ENCODE results near the gene F13A1.

The F13A1 gene

DNA sequence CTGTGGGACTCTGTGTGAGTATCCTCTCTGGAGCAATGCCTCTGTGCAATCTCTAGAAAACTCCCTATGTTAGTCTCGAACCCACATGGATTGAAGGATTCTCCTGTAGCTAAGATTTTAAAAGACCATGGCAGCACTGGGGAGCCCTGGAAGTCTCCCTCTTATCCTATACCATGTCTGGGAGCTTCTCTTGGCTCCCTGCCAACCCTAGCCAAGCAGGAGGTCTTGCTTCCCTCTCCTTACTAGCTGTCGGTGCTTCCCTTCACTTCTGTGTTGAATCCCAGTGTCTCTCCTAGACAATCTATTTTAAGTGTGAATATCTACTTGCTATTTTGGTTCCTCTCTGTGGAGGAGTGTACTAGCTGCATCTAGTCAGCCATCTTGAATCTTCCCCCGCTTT lies 195.0 kb downstream of the F13A1 start:
- no peak for DNase-seq
- Histone ChIP-seq H3K4me3 (no peak overlapping the region), H3K4me1 (no peaks in the 10 kb centered on the region), H3K9me3 (peaks cover 0 to 6% (median 5%) of the 10 kb centered on the region in 3 donors), H3K27me3 (no peaks in the 10 kb centered on the region), H3K36me3 (no peaks in the 10 kb centered on the region), H3K27ac (no peak overlapping the region)
- TF ChIP-seq, protein P1, sequence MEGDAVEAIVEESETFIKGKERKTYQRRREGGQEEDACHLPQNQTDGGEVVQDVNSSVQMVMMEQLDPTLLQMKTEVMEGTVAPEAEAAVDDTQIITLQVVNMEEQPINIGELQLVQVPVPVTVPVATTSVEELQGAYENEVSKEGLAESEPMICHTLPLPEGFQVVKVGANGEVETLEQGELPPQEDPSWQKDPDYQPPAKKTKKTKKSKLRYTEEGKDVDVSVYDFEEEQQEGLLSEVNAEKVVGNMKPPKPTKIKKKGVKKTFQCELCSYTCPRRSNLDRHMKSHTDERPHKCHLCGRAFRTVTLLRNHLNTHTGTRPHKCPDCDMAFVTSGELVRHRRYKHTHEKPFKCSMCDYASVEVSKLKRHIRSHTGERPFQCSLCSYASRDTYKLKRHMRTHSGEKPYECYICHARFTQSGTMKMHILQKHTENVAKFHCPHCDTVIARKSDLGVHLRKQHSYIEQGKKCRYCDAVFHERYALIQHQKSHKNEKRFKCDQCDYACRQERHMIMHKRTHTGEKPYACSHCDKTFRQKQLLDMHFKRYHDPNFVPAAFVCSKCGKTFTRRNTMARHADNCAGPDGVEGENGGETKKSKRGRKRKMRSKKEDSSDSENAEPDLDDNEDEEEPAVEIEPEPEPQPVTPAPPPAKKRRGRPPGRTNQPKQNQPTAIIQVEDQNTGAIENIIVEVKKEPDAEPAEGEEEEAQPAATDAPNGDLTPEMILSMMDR (IDR thresholded peaks at IDR 0.05), result no peak
- intact Hi-C loops (cut with DNase I; ENCODE audit: low total_unique reads), result no loop called here

DNA sequence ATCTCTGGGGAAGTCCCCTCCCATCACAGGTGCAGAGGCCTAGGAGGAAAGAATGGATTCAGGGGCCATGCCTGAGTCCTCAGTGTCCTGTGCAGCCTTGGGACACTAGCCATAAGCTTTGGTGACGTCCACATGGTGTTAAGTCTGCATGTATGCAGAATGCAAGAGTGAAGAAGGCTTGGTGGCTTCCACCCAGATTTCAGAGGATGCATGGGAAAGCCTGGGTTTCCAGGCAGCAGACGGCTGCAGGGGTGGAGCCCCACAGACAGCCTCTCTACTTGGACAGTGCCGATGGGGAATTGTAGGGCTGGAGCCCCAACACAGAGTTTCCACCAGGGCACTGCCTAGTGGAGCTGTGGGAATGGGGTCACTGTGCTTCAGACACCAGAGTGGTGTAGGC lies 196.7 kb downstream of the F13A1 start:
- no peak overlapping the region for H3K27ac ChIP-seq
- no peak overlapping the region for H3K4me3 ChIP-seq
- peaks cover 0 to 6% (median 5%) of the 10 kb centered on the region in 3 donors for H3K9me3 ChIP-seq
- H3K27me3 ChIP-seq, result no peaks in the 10 kb centered on the region
- no peak for DNase-seq
- intact Hi-C loops (cut with DNase I; ENCODE audit: low total_unique reads), result no loop called here
- TF ChIP-seq, protein P1 (IDR thresholded peaks at IDR 0.05), result no peak
- no peaks in the 10 kb centered on the region for H3K4me1 ChIP-seq
- H3K36me3 ChIP-seq, result no peaks in the 10 kb centered on the region

DNA sequence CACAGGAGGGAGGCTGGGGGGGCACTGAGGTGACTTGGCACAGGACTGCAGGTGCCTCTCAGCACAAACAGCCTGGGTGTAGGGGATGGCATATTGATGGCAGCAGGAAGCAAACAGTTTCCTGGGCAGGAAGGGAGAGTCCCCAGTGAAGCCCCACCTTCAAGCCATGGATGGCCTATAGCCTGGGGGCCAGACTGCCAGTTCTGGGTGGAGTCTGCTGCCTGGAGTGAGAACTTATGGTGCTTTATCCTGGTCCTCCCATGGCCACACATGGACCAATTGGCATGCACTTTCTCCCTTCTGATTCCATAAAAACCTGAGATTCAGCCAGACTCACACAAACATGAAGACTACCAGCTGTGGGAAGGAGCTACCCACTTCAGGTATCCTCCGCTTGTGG lies 198.5 kb downstream of the F13A1 start:
- TF ChIP-seq, protein P1 (IDR thresholded peaks at IDR 0.05), result no peak
- no peak overlapping the region for H3K27ac ChIP-seq
- H3K36me3 ChIP-seq, result no peaks in the 10 kb centered on the region
- H3K27me3 ChIP-seq, result no peaks in the 10 kb centered on the region
- H3K4me1 ChIP-seq, result no peaks in the 10 kb centered on the region
- peaks cover 0 to 6% (median 5%) of the 10 kb centered on the region in 3 donors for H3K9me3 ChIP-seq
- intact Hi-C loops (cut with DNase I; ENCODE audit: low total_unique reads), result no loop called here
- no peak overlapping the region for H3K4me3 ChIP-seq
- no peak for DNase-seq

DNA sequence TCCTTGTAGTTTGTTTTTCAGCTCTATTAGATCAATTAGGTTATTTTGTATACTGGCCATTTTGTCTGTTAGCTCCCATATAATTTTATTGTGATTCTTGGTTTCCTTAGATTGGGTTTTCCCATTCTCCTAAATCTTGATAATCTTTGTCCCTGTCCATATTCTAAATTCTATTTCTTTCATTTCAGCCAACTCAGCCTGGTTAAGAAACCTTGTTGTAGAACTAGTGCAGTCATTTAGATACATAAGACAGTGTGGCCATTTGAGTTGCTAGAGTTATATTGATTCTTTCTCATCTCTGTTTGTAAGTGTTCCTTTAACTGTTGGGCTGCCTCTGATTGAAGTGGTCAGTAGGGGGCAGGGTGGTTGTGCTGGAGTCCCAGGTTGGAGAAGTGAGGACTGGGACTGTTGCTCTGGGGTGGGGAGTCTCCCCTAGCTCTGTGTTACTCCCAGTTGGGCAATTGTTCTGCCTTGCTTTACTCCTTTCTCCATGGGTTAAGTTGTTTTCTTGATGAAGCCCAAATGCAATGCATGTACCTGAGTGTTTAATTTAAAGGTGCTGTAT lies 214.9 kb downstream of the F13A1 start:
- DNase-seq, result no peak
- Histone ChIP-seq H3K4me1 (no peaks in the 10 kb centered on the region), H3K9me3 (peaks cover 0 to 11% (median 0%) of the 10 kb centered on the region in 3 donors), H3K27me3 (no peaks in the 10 kb centered on the region), H3K4me3 (no peak overlapping the region), H3K36me3 (no peaks in the 10 kb centered on the region), H3K27ac (no peak overlapping the region)
- TF ChIP-seq, protein P1 (IDR thresholded peaks at IDR 0.05), result no peak
- intact Hi-C loops (cut with DNase I; ENCODE audit: low total_unique reads), result no loop called here

Data from tibial artery (tissue), 4 donors.